ENCODE measurements around the gene DOCK4.

DOCK4 gene, protein sequence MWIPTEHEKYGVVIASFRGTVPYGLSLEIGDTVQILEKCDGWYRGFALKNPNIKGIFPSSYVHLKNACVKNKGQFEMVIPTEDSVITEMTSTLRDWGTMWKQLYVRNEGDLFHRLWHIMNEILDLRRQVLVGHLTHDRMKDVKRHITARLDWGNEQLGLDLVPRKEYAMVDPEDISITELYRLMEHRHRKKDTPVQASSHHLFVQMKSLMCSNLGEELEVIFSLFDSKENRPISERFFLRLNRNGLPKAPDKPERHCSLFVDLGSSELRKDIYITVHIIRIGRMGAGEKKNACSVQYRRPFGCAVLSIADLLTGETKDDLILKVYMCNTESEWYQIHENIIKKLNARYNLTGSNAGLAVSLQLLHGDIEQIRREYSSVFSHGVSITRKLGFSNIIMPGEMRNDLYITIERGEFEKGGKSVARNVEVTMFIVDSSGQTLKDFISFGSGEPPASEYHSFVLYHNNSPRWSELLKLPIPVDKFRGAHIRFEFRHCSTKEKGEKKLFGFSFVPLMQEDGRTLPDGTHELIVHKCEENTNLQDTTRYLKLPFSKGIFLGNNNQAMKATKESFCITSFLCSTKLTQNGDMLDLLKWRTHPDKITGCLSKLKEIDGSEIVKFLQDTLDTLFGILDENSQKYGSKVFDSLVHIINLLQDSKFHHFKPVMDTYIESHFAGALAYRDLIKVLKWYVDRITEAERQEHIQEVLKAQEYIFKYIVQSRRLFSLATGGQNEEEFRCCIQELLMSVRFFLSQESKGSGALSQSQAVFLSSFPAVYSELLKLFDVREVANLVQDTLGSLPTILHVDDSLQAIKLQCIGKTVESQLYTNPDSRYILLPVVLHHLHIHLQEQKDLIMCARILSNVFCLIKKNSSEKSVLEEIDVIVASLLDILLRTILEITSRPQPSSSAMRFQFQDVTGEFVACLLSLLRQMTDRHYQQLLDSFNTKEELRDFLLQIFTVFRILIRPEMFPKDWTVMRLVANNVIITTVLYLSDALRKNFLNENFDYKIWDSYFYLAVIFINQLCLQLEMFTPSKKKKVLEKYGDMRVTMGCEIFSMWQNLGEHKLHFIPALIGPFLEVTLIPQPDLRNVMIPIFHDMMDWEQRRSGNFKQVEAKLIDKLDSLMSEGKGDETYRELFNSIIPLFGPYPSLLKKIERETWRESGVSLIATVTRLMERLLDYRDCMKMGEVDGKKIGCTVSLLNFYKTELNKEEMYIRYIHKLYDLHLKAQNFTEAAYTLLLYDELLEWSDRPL (N-terminal part only)
- long read RNA-seq, partial matches to known transcripts, result 2 of 2 reads
- long read RNA-seq, other reads (novel, unspliced or antisense), result 0 of 2 reads

GRCh38 chr7:112206238-112206990 lies at the start of gene DOCK4, which contains the start of gene ZNF277:
Gene DOCK4, minus strand, starts transcription at chr7:112206399. Its CDS starts 261 bp downstream, at chr7:112206138.
Gene ZNF277, plus strand, starts transcription at chr7:112206695. Its CDS starts 22 bp downstream, at chr7:112206717.
- H3K27ac ChIP-seq (replicated peaks), result peak within 1 kb of the TSS; percentile 64
- H3K27me3 ChIP-seq (ENCODE audit: insufficient read depth, poor library complexity, severe bottlenecking), result no peaks in the 10 kb centered on the region
- H3K4me3 ChIP-seq (replicated peaks; ENCODE audit: insufficient read depth, low read length), result peak within 1 kb of the TSS; percentile 89
- TF ChIP-seq POLR2AphosphoS5 (IDR thresholded peaks at IDR 0.05; ENCODE audit: low read depth) (peak; percentile 22; the same call in 1 of the 2 replicates), SPI1 (IDR thresholded peaks at IDR 0.05; ENCODE audit: borderline replicate concordance, low read depth) (no peak)
- peak; percentile 93 to 99 for DNase-seq (ENCODE audit: low read depth in 1 of 2, low spot score in 1 of 2)

DNA sequence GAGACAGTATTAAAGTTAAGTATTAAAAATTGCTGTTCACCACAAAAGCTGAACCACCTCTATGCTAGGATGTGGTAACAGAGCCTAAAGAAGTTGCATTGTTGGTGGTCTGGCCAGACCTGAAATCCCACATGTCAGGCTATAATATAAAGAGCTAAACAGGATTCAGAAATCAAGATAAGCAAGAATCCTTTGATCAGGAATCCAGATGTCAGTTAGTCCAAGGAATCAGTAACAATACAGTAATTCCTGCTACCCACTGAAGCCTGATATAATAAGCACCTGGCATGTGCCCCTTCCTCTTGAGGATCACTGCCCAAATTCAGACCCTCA lies 49.2 kb upstream of the DOCK4 start:
- DNase-seq (ENCODE audit: low read depth in 1 of 2, low spot score in 1 of 2), result no peak
- H3K4me3 ChIP-seq (replicated peaks; ENCODE audit: insufficient read depth, low read length), result no peak overlapping the region
- H3K27ac ChIP-seq (replicated peaks), result no peak overlapping the region
- TF ChIP-seq CTCF (IDR thresholded peaks at IDR 0.05; ENCODE audit: insufficient read depth, low read length), result no peak
- no peak for TF ChIP-seq SPI1 (IDR thresholded peaks at IDR 0.05; ENCODE audit: borderline replicate concordance, low read depth)
- TF ChIP-seq POLR2AphosphoS5 (IDR thresholded peaks at IDR 0.05; ENCODE audit: low read depth), result no peak
- no peak for TF ChIP-seq GABPA (IDR thresholded peaks at IDR 0.05; ENCODE audit: low read depth)
- TF ChIP-seq, protein P1, sequence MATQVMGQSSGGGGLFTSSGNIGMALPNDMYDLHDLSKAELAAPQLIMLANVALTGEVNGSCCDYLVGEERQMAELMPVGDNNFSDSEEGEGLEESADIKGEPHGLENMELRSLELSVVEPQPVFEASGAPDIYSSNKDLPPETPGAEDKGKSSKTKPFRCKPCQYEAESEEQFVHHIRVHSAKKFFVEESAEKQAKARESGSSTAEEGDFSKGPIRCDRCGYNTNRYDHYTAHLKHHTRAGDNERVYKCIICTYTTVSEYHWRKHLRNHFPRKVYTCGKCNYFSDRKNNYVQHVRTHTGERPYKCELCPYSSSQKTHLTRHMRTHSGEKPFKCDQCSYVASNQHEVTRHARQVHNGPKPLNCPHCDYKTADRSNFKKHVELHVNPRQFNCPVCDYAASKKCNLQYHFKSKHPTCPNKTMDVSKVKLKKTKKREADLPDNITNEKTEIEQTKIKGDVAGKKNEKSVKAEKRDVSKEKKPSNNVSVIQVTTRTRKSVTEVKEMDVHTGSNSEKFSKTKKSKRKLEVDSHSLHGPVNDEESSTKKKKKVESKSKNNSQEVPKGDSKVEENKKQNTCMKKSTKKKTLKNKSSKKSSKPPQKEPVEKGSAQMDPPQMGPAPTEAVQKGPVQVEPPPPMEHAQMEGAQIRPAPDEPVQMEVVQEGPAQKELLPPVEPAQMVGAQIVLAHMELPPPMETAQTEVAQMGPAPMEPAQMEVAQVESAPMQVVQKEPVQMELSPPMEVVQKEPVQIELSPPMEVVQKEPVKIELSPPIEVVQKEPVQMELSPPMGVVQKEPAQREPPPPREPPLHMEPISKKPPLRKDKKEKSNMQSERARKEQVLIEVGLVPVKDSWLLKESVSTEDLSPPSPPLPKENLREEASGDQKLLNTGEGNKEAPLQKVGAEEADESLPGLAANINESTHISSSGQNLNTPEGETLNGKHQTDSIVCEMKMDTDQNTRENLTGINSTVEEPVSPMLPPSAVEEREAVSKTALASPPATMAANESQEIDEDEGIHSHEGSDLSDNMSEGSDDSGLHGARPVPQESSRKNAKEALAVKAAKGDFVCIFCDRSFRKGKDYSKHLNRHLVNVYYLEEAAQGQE (IDR thresholded peaks at IDR 0.05; ENCODE audit: insufficient replicate concordance, low read depth), result no peak
- H3K27me3 ChIP-seq (ENCODE audit: insufficient read depth, poor library complexity, severe bottlenecking), result no peaks in the 10 kb centered on the region

- no peak for TF ChIP-seq POLR2AphosphoS5 (IDR thresholded peaks at IDR 0.05; ENCODE audit: low read depth)
- H3K4me3 ChIP-seq (replicated peaks; ENCODE audit: insufficient read depth, low read length), result no peak overlapping the region
- DNase-seq (ENCODE audit: low read depth in 1 of 2, low spot score in 1 of 2), result no peak
- H3K27ac ChIP-seq (replicated peaks), result no peak overlapping the region
- H3K27me3 ChIP-seq (ENCODE audit: insufficient read depth, poor library complexity, severe bottlenecking), result no peaks in the 10 kb centered on the region
Observed at GRCh38 chr7:112254709-112255387, 48.6 kb upstream of the DOCK4 start.

DNA sequence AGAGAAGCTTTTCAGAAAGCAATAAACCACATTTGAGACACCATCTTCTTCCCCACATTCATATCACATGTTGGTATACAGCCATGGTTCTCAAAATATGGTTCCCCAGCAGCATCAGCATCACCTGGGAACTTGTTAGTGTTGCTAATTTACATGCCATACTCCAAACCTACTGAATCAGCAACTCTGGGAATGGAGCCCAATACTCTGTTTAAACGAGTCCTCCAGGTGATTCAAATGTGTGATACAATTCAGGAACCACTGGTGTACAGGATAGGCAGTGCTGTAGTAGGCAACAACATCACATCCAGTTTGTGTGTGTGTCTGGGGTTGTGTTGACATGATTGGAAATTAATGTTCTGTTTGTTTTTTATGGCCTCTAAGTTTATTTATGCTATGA lies 48.0 kb upstream of the DOCK4 start:
- TF ChIP-seq, protein P1 (IDR thresholded peaks at IDR 0.05; ENCODE audit: insufficient replicate concordance, low read depth), result no peak
- TF ChIP-seq SPI1 (IDR thresholded peaks at IDR 0.05; ENCODE audit: borderline replicate concordance, low read depth) (no peak), POLR2AphosphoS5 (IDR thresholded peaks at IDR 0.05; ENCODE audit: low read depth) (no peak), CTCF (IDR thresholded peaks at IDR 0.05; ENCODE audit: insufficient read depth, low read length) (no peak), GABPA (IDR thresholded peaks at IDR 0.05; ENCODE audit: low read depth) (no peak)
- Histone ChIP-seq H3K27ac (replicated peaks) (no peak overlapping the region), H3K4me3 (replicated peaks; ENCODE audit: insufficient read depth, low read length) (no peak overlapping the region), H3K27me3 (ENCODE audit: insufficient read depth, poor library complexity, severe bottlenecking) (no peaks in the 10 kb centered on the region)
- DNase-seq (ENCODE audit: low read depth in 1 of 2, low spot score in 1 of 2), result no peak
